T follicular helper cell (primary cell): ENCODE results near the gene TIAM1.

Source experiments
- DNase-seq: peaks from one replicate; pipeline ENCODE4 v3.0.0-alpha.2; 2020; ENCODE audit warnings: low read depth

The TIAM1 gene

GRCh38 chr21:31078216-31078615, 265.8 kb downstream of the TIAM1 start:
- DNase-seq = no peak

GRCh38 chr21:31075848-31076247, 268.2 kb downstream of the TIAM1 start:
- no peak for DNase-seq

GRCh38 chr21:31072533-31072932, 271.5 kb downstream of the TIAM1 start:
- no peak for DNase-seq
